Stimulated activated CD8-positive, alpha-beta memory T cell treated with anti-CD3 and anti-CD28 coated beads, Interleukin-7, amount 100 ng/mL, for 24 hours (primary cell): ENCODE results near the gene BCAS3.
"Not testable (repeated sequence)": the region's sequence is repeated elsewhere in the genome, so short reads cannot be mapped to it uniquely, and the experiment has no call there.

Experiments
- DNase-seq: peaks from one replicate; pipeline ENCODE4 v3.0.0-alpha.2; 2020; ENCODE audit warnings: low read depth

BCAS3 gene

DNA sequence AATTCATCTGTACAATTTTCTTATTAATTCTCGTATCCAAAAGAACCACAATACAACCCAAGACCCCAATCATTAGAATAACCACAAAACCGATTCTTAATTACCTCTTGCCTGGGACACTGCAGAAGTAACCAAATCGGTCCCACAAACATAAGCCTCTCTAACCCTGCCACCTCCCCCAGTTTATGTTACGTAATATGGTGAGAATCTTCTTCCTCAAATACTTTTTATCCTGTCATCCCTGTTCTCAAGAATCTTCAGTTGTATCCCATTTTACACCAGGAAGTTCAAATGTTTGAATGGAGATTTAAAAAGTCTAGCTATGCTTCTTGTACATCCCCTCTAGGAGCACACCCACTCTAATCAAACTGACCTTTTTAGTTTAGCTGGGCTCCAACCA is 452.7 kb downstream of the BCAS3 start:
- DNase-seq, result no peak

DNA sequence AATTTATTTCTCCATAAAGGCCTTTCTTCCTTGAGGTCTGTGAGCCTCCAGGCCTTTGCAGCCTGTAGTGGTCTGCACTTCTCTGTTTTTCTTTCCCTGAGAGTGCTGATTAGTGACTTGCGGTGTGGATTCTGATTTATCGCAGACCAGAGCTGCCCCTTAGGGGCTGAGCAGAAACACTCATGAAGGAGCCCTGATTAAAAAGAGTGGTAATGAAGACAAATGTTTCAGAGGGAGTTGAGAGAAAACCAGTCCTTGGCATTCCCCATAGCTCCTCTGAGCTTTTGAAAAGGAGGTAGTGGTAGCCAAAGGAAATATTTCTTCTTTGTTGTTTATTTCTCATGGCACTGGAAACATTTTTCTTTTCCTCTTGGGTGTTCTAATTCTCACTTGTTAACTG is 453.9 kb downstream of the BCAS3 start:
- DNase-seq, result no peak

- no peak for DNase-seq
These were observed 454.9 kb downstream of the BCAS3 start for GRCh38 chr17:61132524-61132923.

GRCh38 chr17:61133853-61134252 is 456.2 kb downstream of the BCAS3 start:
- DNase-seq, result no peak

GRCh38 chr17:61134551-61135235 is 457.0 kb downstream of the BCAS3 start:
- no peak for DNase-seq

DNA sequence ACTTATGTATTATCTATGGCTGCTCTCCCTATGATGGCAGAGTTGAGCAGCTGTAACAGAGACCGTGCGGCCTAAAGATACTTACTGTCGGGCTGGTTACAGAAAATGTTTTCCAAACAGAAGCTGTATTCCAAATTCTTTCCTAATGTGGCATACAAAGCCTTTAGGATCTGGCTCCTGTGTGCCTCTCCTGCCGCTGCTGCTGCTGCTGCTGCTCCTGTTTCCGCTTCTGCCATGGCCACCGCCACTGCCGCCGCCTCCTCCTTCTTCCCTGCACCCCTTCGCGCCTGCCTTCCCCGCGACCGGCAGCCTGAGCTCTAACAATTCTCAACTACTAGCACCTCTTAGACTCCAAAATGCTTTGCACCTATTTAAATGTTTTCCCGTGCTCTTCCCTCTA is 458.1 kb downstream of the BCAS3 start:
- DNase-seq, result no peak

- DNase-seq, result no peak
These were observed 458.6 kb downstream of the BCAS3 start for GRCh38 chr17:61136296-61136695.

DNA sequence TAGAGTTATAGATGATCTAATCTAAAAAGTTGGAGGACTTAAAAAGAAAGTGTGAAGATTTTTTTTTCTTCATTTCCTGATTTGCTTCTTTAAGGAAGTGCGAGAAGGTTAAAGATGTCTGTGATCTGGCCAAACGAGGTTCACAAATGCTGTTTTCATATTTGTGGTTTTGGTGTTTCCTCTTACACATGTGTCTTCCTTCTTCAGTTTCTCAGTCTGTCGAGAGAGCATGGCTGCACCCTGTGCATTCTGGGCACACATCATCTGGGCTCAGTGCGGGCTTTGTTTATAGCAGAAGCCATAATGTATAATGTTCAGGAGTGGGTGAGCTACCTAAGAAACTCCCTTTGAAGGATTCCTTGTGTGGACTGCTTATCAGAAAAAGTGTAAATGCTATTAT is 461.6 kb downstream of the BCAS3 start:
- no peak for DNase-seq

DNA sequence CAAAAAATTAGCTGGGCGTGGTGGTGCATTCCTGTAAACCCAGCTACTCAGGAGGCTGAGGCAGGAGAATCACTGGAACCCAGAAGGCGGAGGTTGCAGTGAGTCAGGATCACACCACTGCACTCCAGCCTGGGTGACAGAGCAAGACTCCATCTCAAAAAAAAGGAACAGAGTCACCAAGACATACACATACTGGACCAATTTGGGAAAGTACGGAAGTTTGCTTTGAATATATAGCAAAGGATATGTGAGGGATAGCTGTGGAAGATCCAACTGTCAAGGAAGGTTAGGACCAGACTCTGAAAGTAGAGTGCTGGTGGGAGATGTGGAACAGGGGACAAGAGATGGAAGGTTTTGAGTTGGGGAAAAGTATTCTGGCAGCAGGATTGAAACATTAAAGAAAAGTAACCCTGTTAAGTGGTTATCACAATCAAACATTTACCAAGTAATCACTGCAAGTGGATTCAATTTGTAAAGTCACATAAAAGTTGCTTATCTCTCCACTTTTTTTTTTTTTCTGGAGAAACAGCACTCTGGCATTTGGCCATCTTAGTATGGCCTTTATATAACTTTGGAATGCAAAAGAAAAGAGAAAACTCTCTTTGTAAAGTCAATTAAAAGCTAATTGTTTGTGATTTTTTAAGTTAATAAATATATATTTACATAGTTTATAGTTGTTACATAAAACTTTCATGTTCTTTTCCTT is 462.6 kb downstream of the BCAS3 start:
- DNase-seq, result no peak

DNA sequence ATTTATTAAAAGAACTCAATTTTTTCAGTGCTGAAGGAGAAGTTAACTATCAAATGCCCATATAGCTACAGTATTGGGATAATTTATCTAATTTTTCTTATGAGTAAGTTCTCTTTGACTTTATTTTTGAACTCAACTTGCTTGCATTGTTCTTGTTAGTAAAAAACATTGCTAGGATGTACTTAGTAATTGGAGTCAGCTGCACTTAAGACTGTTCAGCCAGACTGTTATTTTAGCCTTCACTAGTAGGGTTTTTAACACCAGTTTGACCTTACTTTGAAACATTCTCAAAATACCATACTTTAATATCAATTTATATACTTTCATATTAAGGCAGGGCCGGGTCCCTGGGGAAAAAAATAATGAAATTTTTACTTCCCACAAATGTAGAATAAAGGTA is 465.4 kb downstream of the BCAS3 start:
- no peak for DNase-seq

DNA sequence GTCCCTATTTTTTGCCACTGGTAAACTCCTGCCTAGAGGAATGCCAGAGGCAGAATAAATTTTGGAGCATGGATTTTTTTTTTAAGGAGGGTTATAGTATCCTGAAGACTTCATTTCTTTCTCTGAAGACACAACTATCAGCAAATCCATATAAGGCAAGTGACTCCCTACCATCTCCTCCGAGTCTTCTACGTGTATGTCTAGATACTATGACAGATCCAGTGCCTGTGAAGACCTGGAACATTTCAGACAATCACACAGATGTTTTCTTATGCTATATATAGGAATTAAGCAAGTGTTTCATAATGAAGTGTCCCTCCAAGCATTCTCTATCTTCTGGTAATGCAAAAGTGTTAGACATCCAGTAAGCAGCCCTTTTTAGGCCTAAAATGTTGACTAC is 466.5 kb downstream of the BCAS3 start:
- DNase-seq, result no peak

- DNase-seq, result no peak
These were observed 467.2 kb downstream of the BCAS3 start for GRCh38 chr17:61144617-61145564.

DNA sequence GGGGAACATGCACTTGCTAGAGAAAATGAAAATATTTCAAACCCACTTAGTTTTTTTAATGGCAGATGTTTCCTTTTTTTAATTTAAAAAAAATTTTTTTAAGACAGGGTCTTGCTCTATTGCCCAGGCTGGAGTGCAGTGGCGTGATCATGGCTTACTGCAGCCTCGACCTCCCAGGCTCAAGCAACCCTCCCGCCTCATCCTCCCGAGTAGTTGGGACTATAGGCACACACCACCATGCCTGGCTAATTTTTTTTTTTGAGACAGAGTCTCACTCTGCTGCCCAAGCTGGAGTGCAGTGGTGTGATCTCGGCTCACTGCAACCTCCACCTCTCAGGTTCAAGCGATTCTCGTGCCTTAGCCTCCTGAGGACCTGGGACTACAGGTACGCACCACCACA is 469.2 kb downstream of the BCAS3 start:
- DNase-seq, result not testable (repeated sequence)

DNA sequence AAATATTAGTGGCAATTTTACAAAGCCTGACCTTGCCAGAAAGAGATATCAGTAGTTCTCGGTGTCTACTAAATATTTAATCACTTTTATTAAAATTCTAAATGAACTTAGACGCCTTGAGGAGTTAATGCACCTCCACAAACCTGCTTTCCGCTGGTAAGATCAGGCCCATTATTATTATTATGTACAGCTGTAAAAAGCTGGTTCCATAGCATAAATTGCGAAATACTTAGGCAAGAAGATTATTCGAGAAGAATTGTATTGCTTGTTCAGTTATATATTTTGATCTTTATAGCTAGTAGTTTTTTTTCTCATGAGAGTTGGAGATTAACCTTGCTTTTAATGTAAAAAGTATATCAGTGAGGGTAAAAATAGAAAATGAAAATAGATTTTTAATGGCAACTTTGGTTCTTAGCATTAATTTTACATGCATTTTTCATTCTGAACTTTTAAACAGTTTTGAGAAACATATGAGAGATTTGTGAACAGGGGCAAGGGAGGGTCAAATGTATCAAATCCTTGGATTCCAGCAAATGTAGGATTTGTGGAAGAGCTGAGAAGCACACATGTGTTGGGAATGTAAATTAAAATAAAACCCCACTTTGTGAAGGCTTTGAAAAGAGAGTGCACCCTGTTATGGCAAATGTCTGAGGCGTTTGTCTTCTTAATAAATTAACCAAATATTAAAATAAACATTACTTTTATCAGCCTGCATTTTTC is 471.6 kb downstream of the BCAS3 start:
- DNase-seq, result no peak

- DNase-seq, result no peak
These were observed 472.3 kb downstream of the BCAS3 start for GRCh38 chr17:61149862-61150362.

DNA sequence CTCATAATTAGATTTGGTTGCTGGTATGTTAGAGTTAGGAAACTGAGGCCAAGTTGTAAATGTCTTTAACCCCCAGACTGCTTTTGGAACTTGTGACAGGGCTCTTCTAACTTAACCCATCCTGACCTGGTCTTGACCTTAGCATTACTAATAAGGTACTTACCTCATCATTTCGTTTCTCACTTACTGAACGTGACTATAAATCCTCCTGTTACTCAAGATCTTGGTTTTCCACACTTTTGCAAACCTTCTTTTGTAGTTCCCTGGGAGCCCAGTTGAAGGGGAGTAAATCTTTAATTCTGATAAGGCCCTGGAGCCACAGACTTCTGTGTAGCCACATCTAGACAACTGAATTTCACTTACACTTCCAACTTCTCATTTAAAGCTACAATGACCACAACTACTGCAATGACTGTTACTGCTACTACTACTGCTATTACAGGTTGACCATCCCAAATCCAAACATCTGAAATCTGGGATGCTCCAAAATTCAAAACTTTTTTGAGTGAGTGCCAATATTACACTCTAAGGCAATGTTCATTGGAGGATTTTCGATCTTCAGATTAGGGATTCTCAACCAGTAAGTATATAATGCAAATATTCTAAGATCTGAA is 473.1 kb downstream of the BCAS3 start:
- DNase-seq, result no peak

DNA sequence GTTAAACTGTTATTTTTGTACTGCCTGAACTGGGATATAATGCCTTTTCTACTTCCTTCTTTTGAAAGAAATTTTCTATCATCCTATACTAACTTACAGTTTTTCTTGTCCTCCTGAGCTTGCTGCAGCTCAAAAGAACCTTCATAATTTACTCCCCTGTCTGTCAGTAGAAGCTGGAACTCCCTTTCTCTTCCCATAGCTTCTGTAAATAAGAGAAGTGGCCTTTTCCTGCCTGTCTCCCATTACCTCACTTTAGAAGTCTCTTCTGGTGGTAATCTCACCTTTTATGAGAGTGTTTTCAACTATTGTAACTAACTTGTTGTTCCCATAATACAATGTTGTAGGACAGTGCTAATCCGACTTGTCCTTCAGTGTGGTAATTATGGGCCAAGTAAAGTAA is 475.2 kb downstream of the BCAS3 start:
- DNase-seq, result no peak

- no peak for DNase-seq
These were observed 478.1 kb downstream of the BCAS3 start for GRCh38 chr17:61155590-61156237.

- DNase-seq, result no peak
These were observed 479.7 kb downstream of the BCAS3 start for GRCh38 chr17:61157246-61157886.

DNA sequence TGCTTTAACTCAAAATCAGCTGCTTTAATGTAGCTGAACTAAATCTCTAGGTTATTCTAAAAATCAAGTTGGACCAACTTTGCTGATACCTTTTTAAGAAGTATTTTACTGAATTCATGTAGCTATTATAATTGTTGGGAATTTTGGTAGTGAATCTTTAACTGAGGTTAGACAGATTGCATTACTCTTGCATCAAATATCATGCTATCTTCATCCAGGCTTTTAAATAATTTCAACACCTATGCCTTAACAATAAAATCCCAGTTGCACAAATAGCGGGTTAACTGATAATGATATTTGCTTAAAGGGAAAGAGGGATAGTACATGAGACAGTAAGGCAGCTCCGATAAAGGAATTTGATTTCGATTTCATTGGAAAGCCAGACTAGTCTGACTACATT is 480.7 kb downstream of the BCAS3 start:
- no peak for DNase-seq
